ENCODE measurements around the gene ADARB1.
"Not testable (repeated sequence)": the region's sequence is repeated elsewhere in the genome, so short reads cannot be mapped to it uniquely, and the experiment has no call there.

Gene ADARB1

DNA sequence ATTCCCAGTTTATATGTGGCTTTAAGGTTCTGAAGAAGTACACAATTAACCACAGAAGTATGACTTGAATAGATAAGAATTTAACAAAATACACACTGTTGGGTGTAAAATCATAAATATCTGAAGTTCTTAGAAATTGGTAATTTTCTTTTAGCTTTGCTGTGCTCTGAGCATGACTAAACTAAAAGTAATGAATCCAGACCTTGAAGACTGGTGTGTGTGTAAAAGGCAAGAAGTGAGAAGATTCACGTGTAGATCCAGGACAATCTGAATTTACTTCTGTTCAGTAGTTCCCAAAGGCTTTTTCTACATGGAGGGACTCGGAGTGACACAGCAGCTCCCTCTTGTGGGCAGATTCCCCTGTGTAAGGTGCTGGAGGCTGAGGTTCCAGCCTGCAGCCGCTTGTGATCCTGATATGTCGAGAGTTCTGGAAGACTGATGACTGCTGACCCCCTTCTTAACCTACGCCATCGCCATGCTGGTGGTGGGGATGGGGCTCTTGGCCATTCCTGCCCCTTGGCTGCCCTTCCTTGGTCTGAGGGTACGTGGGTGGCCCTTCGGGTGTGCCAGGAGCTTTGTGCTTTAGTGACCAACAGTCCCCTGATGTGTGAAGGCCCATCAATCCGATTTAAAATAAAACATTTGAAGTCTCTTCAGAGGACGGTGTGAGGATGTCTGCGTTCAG lies 62.7 kb downstream of the ADARB1 start:
- TF ChIP-seq CTCF (IDR thresholded peaks at IDR 0.05; ENCODE audit: low read depth, low read length, missing control alignments): peak; percentile 95
- in situ Hi-C loops (cut with HindIII; ENCODE audit: low sequenced_read_pairs): loop anchor here (5.0 kb wide), 1 partner anchor 95 kb away; no protein-coding TSS in a partner anchor
- no peak overlapping the region for H3K4me3 ChIP-seq (ENCODE audit: low read depth, low read length)
- peak; percentile 86 for DNase-seq (ENCODE audit: low read depth)

DNA sequence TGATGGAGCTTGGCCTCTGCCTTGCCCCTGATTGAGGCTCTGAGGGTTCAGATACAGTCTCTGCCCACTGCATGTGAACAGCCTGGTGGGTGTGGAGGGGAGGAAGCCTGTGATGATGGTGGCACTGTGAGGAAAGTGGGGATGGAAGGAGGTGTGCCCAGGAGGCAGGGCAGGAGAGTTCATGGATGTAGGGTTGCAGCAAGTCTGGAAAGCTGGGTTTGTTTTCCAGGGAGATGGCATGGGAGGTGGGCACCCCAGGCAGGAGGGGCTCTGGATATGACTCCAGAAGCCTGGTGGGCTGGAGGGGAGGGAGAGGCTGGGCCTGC lies 63.2 kb downstream of the ADARB1 start:
- H3K4me3 ChIP-seq (ENCODE audit: low read depth, low read length): no peak overlapping the region
- in situ Hi-C loops (cut with HindIII; ENCODE audit: low sequenced_read_pairs): loop anchor here (5.0 kb wide), 1 partner anchor 95 kb away; no protein-coding TSS in a partner anchor
- TF ChIP-seq CTCF (IDR thresholded peaks at IDR 0.05; ENCODE audit: low read depth, low read length, missing control alignments): no peak
- no peak for DNase-seq (ENCODE audit: low read depth)

GRCh38 chr21:45138199-45139002 lies 64.0 kb downstream of the ADARB1 start:
- DNase-seq (ENCODE audit: low read depth): peak; percentile 37
- H3K4me3 ChIP-seq (ENCODE audit: low read depth, low read length): no peak overlapping the region
- in situ Hi-C loops (cut with HindIII; ENCODE audit: low sequenced_read_pairs): loop anchor here (5.0 kb wide), 1 partner anchor 94 kb away; no protein-coding TSS in a partner anchor
- peak; percentile 78 for TF ChIP-seq CTCF (IDR thresholded peaks at IDR 0.05; ENCODE audit: low read depth, low read length, missing control alignments)

- not testable (repeated sequence) for H3K4me3 ChIP-seq (ENCODE audit: low read depth, low read length); DNase-seq (ENCODE audit: low read depth)
- in situ Hi-C loops (cut with HindIII; ENCODE audit: low sequenced_read_pairs): loop anchor here (5.0 kb wide), 1 partner anchor 93 kb away; no protein-coding TSS in a partner anchor
These were observed 64.6 kb downstream of the ADARB1 start for GRCh38 chr21:45139003-45139360.

GRCh38 chr21:45139473-45139872 lies 65.1 kb downstream of the ADARB1 start:
- no peak overlapping the region for H3K4me3 ChIP-seq (ENCODE audit: low read depth, low read length)
- in situ Hi-C loops (cut with HindIII; ENCODE audit: low sequenced_read_pairs): loop anchor here (5.0 kb wide), 1 partner anchor 93 kb away; no protein-coding TSS in a partner anchor
- no peak for TF ChIP-seq CTCF (IDR thresholded peaks at IDR 0.05; ENCODE audit: low read depth, low read length, missing control alignments)
- no peak for DNase-seq (ENCODE audit: low read depth)

DNA sequence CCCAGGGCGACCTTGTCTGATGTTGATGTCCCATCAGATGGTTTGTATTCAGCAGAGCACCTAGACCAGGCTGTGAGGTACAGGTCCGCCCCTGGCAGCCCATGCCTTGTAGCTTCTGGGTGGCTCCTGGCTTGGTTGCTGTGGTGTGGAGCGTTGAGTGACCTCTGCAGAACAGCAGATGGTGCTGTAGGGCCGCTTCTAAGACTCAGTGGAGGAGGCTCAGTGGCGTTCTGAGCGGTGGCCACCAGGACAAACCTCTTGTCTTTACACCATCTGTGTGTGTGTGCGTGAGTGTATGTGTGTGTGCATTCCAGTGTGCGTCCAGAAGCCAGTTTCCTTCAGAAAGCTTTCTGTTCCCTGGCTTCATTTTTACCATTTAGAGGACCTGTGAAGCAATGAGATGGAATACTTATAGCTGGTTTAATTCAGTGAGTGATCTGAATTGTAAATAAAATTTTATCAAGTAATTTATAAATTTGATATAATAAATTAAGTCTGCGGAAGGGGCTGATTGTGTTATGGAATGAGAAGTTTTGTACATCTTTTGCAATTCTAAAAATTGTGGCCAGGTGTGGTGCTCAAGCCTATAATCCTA lies 66.1 kb downstream of the ADARB1 start:
- peak; percentile 94 for TF ChIP-seq CTCF (IDR thresholded peaks at IDR 0.05; ENCODE audit: low read depth, low read length, missing control alignments)
- H3K4me3 ChIP-seq (ENCODE audit: low read depth, low read length): no peak overlapping the region
- peak; percentile 92 for DNase-seq (ENCODE audit: low read depth)
- in situ Hi-C loops (cut with HindIII; ENCODE audit: low sequenced_read_pairs): loop anchor here (10.0 kb wide), 1 partner anchor 294 kb away; no protein-coding TSS in a partner anchor

- DNase-seq (ENCODE audit: low read depth); H3K4me3 ChIP-seq (ENCODE audit: low read depth, low read length): not testable (repeated sequence)
- in situ Hi-C loops (cut with HindIII; ENCODE audit: low sequenced_read_pairs): loop anchor here (10.0 kb wide), 1 partner anchor 294 kb away; no protein-coding TSS in a partner anchor
These were observed 66.6 kb downstream of the ADARB1 start for GRCh38 chr21:45140944-45141343.

Data from astrocyte of the cerebellum (primary cell).